NCI-H748 treated with DMSO at 0.1 percent for 48 hours (cell line): ENCODE measurements around the gene KIF6.

Source experiments
- DNase-seq: peaks from one replicate; lab custom pipeline; 2025; lab: John Stamatoyannopoulos, UW

Gene KIF6

DNA sequence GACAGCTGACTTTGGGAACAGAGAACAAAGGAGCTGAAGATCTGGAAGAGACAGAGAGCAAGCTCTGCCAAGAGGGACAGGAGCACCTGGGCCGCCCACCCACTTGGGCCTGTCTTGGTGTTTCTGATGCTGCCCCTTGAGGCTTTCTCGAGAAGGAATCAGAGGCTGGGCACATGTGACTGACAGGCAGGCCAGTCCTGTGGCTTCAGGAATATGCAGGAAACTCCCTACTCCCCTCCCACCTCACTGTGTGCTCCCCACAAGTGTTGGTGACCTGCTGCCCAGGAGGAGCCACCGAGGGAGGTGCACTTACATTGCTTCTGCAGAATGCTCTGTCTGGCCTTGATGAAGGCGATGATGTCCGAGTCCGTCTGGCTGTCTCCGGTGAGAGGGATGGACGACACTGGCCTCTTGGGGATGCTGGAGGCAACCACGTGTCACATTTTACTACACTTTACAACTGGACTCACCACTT lies 381.8 kb downstream of the KIF6 start:
- DNase-seq: no peak

DNA sequence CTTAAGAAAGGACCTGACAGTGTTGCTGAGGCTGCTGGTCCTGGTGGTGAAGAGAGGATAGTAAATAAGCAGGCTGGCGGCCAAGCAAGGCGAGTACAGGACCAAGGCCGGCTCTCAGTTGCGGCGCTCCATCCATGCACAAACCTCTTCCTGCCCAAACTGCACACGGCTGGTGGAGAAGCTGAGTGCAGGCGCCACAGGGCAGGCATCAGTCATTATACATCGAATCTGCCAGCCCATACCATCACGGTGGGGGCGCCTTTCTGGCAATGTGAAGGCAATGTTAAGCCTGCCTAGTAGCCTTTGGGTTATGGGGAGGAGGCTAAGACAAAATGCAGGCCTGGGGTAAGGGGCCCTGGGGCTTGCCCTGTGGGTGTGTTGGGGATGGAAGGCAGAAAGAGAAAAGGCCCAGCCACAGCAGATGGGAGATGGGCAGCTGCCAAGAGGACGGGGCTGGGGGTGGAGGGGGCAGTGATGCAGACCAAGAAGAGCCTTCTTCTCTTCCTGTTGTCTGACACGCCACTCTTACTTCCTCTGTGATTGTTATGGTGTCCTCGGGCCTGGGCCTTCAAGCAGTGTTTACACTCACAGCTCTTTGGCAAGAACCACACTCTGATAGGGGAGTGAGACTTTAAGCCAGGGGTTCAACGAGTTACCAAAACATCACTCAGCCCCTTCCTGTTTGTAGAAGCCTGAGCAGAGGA lies 382.4 kb downstream of the KIF6 start:
- DNase-seq: no peak

DNA sequence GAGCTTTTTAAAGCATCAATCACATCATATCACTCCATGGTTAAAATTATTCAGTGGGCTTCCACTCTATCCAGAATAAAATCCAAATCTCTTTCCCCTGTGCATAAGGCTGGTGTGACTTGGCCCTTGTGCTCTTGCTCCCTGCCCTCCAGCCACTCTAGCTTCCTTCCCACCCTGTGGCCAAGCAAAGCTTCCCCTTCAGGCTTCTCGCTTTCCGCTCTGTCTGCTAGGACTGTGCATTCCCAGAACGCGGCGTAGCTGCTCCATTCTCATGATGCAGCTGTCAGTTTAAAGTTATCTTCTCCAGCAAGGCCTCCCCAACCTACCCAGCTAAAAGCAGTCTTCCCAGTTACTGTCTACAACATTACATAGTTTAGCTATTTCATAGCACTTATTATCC lies 383.3 kb downstream of the KIF6 start:
- no peak for DNase-seq

DNA sequence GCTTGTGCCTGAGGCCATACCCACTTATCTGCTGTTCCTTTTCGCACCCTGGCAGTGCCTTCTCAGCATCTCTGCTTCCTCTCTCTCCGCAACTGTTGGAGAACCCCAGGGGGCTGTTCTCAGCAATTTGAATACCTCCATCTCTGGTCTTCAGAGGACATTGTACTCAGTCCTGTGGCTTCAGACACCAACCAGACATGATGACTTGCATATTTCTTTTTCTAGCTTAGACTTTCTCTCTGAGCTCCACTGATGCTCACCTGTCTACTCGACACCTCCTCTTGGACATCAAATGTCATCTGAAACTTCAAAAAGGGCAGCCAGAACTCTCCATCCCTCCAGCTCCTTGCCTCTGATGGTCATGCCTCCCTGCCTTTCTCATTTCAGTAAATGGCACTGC lies 383.9 kb downstream of the KIF6 start:
- DNase-seq: no peak

DNA sequence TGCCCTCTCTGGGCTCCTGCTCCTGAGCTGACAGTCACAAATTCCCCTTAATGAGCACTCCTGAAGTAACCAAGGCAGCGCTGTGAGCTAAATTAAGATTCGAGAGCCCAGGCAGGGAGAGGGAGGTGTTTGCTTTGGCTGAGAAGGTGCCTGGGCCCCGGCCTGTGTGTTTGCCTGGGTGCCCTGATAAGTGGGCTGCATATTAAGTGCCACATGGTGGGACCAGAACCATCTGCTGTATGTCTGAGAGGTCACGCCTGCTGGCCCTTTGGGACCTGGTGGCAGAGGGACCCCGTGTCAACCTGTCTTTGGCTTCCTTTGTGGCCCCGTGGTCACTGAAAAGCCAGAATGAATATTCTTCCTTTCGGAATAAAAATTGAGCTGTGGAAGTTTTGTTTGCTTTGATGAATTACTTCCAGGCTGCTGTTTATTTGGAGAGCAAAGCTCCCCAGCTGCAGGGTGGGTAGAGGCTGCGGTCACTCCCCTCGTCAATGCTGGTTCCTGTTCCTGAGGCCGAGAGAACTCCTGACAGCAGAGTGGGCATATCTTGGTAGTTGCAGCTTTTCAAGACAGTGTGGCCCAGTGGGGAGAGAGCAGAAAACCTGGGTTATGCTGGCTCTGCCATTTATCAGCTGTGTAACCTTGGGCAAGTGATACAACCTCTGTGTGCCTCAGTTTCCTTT lies 385.2 kb downstream of the KIF6 start:
- peak; percentile 84 for DNase-seq

DNA sequence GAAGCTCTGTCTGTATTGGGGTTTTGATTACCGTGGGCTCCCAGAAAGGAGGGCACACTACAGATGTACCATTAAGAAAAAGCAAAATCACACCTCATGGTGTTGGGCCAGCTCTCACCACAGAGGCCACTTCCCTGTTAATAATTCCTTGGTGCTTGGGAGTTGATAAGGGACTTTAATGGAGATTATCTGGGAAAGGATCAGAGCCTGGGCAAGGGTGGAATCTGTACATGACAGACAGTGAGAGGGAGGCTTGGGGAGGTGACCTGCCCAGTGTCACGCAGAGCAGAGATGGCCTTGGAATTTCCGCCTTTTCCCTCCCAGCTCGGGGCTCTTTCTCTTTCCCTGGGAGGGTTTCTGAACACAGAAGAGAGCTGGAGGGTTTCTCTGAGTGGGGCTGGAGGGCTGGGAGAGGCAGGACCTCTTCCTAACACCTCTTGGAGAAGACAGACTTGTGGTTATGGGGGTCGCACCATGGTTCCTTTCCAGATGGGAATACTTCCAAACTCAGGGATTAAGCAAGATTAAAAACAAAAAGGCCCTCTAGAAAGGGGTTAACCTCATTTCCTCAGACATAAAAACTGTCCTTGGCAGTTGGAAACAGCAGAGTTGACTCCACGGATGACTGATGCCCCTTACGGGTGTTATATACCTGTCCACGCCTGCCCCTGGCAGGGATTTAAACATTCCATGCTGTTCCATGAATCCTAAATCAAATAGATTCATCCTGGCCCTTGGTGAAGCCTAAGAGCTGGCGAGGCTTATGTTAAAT lies 385.9 kb downstream of the KIF6 start:
- no peak for DNase-seq

DNA sequence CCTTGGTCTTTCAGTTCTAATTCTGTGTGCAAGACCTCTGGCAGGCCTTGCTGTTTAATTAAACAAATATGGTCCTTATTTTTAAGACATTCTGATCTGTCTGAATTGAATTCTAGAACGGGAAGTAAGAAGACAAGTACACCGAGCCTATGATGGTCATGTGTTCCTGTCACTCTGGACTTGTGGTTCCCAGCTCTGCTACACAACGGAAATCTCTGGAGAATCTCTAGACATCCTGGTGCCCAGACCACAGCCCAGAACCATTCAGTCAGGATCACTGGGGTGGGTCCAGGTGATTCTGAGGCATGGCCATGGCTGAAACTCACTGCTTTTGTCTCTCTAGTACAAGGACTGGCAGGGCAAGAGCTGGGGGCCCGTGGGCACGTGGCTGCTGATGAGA lies 386.8 kb downstream of the KIF6 start:
- no peak for DNase-seq

DNA sequence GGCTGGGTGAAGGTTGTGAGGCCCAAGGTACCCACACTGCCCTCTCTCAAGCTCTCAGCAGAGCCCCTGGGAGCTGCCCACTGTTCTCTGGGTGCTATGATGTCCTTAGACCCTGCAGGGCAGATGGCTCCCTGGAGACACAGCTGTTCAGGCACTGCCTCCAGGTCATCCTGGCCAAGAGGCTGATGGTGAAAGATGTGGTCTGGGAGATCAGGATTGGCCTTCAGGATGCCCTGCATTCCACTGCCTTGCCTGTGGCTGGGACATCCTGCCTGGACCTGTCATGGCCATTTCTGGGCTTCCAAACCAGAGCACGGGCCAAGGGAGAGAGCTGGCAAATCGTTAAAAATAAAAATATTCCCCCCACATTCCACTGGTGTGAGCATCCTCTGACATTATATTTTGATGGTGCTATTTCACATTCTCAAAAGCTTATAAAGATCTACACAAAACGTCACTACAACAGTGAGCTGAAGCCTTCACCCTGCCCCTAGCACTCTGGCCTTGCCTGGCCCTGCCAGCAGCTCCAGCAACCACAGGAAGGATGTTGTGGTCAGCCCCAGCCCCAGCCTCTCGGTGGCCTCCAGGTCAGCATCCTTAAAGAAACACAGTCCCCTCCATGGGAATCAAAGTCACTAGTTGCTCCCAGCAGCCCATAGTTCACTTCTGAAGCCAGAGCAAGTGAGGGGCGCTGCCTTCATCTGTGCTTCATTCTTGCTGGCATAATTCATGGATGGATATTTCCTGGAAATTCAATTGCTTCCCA lies 389.2 kb downstream of the KIF6 start:
- DNase-seq: no peak

DNA sequence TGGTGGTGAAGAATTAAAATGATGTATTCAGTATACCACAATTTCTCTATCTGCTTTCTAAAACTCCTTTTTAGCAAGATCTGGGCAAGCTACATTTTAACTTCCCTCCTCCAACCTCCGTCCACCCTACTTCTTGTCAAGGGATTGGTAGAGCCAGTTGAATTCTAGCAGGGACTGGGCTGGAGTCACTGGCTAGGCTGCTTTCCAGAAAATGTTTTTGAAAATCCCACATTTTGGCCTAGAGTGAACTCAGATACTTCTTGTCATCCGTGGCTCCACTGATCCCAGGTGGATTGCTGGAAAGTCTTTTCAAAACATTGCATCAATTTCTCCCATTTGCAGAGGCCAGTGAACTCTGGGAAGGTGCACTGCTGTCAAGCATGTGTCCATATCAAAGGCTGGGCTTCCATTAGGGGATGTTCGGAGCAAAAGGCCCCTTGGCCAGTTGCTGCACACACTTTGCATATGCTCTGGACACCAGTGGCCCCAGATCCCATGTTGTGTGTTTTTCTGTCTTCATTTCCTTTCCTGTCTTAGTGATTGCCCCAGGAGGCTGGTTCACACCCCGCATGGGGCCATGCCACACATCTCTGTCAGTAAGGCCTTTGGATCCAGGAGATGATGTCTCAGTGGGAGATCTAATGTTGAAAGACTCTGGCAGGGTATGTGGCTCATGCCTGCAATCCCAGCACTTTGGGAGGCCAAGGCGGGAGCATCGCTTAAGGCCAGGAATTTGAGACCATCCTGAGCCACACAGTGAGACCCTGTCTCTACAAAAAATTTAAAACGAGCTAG lies 391.4 kb downstream of the KIF6 start:
- no peak for DNase-seq

DNA sequence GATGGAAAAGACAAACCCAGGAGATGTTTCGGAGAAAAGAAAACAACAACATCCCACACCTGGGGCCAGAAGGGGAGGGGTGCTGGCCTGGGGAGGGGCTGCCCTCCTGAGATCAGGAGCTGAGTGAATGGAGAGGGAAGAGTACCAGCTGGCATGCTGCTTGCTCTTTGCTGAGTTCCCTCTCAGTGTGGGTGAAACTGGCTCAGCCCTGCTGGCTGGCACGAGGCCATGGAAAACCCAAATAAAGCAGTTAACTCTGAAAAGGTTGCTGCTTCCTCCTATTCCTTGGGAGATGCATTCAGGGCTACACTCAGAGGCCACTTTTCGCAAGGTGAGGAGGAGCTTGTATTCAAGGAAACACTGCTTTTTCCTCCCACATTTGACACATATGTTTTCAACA lies 394.7 kb downstream of the KIF6 start:
- DNase-seq: no peak

DNA sequence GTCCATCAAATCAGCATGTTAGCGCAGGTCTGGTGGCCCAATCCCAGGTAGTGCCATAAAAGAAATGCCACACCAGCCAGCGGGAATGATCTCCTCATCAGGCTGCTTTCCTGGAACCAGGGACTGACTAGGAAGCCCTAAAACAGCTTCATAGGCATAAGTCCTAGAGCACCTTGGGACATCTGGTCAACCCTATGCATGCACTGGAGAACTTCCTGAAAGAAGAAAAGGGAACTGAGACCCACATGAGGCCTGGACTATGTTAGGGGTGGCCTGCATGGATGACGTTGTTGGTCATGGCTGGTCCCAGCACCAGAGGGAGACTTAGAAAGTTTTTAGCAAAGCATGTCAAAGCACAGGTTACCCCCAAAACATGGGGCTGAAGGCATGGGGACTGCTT lies 395.2 kb downstream of the KIF6 start:
- DNase-seq: no peak

DNA sequence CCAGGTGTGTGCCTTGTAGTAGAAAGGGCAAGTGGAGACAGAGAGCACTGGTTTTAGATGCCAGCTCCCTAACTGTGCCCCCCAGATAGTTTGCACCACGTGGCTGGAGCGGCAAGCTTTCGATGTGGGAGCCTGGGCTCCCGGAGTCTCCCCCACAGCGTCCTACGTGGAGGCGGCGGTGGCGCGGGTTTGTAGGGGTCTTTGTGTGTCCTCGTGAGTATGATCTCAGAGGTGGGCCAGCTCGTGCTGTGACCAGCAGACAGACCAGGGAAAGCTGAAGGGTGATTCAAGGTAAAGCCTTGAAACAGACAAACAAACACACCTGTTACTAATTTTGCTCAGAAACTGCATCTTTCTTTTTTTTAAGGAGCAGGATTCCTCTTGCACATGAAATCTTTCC lies 397.1 kb downstream of the KIF6 start:
- DNase-seq: no peak

DNA sequence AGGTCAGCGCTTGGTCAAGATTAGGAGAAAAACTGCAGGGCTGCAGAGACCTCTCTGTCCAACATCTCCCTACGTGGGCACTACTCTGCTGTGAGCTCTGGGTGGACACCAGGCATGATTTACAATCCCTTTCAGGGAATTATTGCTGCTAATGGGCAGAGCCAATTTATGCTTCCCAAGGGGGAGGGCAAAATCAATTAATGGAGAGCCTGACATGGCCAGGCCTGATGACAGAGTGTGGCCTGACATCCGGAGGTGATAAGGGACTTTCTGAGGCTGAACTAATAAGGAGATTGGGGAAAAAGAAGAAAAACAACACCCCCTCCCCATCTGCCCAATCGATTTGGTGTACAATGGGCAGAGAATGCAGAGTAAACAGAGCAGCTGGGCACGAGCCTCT lies 397.7 kb downstream of the KIF6 start:
- no peak for DNase-seq

DNA sequence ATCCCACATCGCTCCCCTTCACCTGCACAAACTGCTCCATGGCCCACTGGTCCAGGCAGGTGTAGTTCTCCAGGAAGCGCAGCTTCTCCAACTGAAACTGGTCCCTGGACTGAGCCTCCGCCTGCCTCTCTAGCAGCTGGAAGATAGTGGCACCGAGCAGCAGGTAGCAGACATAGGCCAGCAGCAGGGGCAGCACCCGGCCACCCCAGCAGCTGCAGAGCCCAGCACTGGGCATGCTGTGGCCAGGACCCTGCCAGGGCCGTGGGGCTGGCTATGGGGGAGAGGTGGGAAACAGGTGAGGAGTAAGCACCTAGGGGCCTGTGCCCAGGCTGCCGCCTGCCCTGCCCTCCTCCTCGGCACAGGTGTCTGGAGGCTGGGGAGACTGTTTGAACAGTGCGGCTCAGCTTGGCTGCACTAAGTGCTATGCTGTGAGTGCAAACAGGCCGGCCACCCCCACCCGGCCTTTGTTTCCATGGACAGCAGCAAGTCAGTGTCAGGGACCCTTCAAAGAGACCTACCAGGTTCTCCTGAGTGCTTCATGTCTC lies 402.8 kb downstream of the KIF6 start, which contains the start of gene KCNK16:
Gene KCNK16, minus strand, starts transcription at position 397 of the 545 bp plus-strand sequence. Its CDS starts 162 bp downstream, at position 235.
- no peak for DNase-seq

DNA sequence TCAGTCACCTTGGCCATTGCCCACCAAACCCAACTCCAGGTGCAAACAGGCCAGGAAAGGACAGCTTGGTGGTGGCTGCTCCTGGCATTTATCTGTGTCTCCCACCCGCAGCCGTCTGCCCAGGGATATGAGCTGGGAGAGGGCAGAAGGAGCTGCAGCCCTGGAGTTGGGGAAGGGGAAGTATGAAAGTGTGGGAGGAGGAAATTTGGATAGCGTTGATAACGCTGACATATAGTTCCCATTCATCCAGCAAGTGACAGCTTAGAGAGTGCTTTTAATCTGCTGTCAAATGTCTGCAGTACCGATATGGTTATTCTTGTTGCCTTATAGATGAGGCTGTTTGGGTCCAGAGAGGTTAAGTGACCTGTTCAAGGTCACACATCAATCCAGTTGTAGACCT lies 403.4 kb downstream of the KIF6 start:
- DNase-seq: no peak

DNA sequence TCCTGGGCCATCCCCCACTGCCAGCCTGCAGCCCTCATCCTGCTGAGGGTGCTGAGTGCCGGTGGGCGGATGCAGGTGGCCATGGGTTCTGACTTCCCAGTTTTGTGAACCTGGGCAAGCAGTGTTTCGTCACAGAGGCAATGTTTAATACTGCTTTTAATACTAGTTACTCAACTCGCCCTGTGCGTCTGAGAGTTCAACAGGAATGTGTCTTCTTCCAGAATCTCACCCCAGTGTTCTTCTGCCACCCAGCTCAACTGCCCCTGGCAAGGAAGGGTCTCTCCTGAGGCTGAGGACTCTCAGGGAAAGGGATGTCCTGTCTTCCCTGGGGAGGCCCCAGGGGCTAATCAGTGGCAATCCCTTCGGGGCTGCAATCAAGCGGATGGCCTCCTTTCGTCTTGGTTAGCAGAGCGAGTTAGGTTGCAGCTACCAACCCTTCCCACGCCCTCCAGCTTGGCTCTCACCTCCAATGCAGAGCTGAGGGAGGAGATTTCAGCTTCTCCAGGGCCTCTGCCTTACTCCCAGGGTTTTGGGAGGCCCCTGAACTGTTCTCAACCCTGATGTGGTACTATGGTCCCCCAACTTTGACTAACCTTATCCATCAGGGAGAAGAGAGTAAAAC lies 404.7 kb downstream of the KIF6 start:
- DNase-seq: no peak

DNA sequence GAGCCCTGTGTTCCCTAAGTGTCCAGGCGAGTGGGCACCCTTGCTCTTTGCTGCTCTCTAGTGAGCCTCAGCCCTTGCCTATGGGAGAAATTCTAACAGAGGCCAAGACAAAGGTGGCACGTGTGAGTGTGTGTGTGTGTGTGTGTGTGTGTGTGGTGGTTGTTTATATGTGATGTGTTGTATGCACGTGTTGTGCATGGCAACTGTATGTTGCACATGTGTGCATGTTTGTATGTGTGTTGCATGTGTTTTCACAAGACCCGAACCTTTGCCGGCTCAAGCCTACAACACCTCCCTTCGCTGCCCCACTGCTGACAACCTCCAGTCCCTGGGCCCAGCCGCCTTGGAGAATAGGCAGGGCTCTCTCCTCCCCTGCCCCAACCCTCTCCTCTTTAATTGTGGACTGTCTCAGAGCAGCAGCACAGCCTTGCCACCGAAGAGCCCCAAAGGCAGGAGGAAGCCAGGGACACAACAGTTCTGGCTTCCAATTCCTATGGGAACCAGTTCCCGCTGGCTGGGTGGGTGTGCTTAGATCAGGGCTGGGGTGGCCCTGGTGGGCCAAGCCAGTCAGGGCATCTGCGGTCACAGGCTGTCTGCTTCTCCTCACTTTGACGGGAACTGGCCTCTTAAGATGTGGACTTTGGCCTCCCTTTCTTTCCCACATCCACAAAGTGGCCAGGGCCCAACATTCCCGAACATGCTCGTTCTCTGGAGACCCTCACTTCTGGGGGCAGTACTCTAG lies 405.4 kb downstream of the KIF6 start:
- DNase-seq: no peak

DNA sequence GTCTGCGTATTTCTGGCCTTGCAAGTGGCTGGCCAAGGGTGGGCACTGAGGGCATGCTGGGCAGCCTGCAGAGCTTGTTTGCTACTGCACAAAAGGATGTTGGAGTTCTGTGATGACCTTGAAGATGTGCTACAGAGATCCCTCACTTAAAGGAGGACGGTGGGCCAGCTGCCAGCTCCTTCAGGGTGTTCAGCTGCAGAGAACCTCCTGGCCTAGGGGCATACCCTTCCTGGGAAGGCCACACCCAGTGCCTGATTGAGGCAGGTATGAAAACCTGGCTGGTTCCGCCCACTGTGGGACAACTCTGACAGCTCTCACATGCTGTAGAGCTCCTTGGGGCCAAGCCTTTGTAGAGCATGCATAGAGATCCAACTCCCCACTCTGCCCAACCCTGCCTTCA lies 408.0 kb downstream of the KIF6 start:
- no peak for DNase-seq

DNA sequence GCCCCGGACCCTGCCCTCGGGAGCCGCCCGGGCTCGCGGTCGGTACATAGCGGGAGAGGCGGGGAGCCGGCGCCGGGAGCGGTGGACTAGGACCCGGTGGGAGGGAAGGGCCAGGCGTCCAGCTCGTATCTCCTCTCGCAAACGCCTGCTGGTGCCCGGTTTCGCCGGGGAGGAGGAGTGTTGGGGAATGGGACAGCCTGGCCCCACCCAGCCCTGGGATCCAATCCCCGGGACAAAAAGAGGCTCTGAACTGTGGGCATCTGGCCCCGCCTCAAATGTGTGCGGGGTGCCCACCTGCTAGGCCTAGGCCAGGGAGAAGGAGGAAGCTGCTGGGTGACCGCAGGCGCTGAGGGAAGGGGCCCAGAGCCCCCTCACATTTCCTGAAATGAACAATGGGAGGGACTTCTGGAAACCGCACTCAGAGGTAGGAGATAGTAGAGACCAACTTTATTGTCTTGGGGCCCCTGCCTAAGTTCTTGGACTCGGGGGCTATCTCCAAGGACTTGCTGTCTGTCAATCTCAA lies 410.9 kb downstream of the KIF6 start, which contains the start of gene KCNK17:
Gene KCNK17, minus strand, starts transcription at position 147 of the 523 bp plus-strand sequence. Its CDS starts 99 bp downstream, at position 48.
- DNase-seq: no peak
